Astrocyte of the cerebellum (primary cell): ENCODE results near the gene EPN1.

Experiments
- DNase-seq: peaks from one replicate; pipeline ENCODE4 v3.0.0-alpha.2; 2011; ENCODE audit warnings: low read depth
- H3K4me3 ChIP-seq: 2 replicates; pipeline ENCODE4 v1.5.1; 2011; ENCODE audit warnings: mild to moderate bottlenecking, low read depth, low read length, moderate library complexity
- in situ Hi-C: cut with HindIII; loops from 2 replicates; pipeline ENCODE4 v1.10.0; 2017; ENCODE audit warnings: low sequenced_read_pairs
- TF ChIP-seq, protein P1 (sequence below): IDR thresholded peaks from 2 replicates; pipeline ENCODE4 v1.5.1; 2012; ENCODE audit warnings: low read length, low read depth, moderate library complexity, mild to moderate bottlenecking; ENCODE audit errors: missing control alignments

The EPN1 gene

DNA sequence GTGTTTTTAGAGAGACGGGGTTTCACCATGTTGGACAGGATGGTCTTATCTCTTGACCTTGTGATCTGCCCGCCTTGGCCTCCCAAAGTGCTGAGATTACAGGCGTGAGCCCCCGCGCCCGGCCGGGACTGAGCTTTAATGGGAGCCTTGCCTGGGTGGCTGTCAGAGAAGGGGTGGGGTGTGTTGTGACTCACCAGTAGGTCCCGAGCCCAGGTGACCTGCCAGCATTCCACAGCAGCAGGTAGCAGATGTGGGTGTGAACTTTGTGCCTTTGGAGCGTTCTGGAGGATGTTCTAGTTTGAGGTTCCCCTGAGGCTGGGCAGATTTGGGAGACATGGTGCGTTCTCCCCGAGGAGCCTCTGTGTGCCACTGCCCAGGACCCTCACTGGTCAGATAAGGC is 7.1 kb upstream of the EPN1 start:
- TF ChIP-seq, protein P1, sequence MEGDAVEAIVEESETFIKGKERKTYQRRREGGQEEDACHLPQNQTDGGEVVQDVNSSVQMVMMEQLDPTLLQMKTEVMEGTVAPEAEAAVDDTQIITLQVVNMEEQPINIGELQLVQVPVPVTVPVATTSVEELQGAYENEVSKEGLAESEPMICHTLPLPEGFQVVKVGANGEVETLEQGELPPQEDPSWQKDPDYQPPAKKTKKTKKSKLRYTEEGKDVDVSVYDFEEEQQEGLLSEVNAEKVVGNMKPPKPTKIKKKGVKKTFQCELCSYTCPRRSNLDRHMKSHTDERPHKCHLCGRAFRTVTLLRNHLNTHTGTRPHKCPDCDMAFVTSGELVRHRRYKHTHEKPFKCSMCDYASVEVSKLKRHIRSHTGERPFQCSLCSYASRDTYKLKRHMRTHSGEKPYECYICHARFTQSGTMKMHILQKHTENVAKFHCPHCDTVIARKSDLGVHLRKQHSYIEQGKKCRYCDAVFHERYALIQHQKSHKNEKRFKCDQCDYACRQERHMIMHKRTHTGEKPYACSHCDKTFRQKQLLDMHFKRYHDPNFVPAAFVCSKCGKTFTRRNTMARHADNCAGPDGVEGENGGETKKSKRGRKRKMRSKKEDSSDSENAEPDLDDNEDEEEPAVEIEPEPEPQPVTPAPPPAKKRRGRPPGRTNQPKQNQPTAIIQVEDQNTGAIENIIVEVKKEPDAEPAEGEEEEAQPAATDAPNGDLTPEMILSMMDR = no peak

DNA sequence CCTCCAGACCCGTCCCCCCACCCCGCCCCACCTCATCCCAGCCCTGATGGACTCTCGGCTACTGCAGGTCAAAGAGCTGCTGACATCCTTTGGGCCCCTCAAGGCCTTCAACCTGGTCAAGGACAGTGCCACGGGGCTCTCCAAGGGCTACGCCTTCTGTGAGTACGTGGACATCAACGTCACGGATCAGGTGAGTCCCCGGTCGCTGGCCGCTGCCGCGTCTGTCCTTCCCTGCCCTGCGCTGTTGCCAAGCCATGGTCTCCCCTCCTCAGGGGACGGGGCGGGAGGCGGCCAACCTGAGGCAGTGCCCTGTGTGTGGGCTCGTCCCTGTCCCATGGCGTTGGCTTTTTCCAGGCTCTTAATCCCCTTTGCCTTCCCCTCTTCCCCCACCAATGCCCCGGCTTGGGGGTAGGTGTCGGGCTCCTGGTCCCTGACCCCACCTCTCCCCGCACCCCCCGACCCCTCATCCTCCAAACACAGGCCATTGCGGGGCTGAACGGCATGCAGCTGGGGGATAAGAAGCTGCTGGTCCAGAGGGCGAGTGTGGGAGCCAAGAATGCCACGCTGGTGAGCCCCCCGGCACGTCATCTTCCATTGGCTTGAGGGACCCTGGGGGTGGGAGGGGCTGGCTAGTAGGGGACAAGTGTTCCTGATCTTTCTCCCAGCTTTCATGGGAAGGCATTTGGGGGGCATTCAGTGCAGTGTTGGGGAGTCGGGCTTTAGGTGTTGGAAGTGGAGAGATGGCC is 6.2 kb upstream of the EPN1 start:
- no peak overlapping the region for H3K4me3 ChIP-seq
- in situ Hi-C loops = no loop called here
- TF ChIP-seq, protein P1 = no peak
- no peak for DNase-seq

More for the DNA sequence above, 7.1 kb upstream of the EPN1 start:
- H3K4me3 ChIP-seq = no peak overlapping the region
- no peak for DNase-seq
- in situ Hi-C loops = no loop called here

DNA sequence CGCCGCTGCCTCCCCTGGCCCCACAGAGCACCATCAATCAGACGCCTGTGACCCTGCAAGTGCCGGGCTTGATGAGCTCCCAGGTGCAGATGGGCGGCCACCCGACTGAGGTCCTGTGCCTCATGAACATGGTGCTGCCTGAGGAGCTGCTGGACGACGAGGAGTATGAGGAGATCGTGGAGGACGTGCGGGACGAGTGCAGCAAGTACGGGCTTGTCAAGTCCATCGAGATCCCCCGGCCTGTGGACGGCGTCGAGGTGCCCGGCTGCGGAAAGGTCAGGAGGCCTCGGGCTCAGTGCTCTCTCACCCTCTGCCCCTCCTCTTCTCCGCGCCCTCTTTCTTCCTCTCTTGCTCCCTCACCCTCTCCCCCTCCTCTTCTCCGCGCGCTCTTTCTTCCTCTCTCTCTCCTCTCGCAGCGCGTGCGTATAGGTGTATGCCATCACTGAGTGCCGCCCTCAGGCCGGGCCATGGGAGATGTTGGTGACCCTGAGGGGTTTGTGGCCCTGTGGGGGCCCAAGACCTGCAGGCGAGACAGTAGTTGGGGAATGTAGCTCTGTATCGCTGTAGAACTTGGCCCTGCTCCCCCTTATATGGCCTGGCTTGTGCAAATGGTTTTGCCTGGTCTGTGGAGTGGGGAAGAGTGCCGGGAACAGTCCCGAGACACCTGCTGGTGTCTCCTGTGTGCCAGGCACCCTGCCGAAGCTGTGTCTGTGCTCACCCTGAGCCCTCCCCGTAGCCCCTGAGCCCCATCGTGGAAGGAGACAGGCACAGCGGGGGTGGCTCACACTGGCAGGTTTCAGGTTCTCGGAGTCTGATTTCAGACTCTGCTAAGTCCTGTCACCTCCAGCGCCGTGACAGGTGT is 5.4 kb upstream of the EPN1 start:
- TF ChIP-seq, protein P1 = no peak
- no peak overlapping the region for H3K4me3 ChIP-seq
- no peak for DNase-seq
- in situ Hi-C loops = no loop called here

DNA sequence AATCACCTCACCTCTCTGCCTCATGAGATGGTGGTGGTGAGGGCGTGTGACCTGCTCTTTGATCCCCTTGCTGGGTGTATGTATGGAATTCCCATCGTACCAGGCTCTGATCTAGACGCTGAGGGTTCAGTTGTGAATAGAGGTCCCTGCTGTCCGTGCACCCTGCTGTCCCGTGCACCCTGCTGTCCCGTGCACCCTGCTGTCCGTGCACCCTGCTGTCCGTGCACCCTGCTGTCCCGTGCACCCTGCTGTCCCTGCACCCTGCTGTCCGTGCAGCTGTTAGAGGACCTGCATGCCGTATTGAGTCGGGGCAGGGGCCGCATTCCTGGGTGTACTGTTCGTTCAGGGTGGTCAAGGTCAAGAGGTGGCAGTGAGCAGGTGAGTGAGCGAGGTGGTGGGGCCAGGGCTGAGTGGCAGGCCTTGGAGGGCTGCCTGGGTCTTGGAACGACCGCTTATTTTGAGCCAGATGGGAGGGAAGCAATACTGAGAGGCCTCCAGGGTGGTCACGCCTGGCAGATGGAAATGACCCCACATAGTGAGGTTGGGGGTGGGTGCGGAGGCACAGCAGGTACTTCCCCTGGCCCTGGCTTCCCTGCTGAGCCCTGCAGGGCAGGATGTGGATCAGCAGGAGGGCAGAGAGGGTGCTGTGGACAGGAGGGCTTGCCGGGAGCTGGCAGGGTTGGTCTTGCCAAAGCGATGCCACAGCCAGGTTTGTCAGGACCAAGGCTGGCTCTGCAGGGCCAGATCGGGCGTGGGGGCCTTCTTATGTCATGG is 4.6 kb upstream of the EPN1 start:
- DNase-seq = no peak
- no peak overlapping the region for H3K4me3 ChIP-seq
- TF ChIP-seq, protein P1 = no peak
- in situ Hi-C loops = no loop called here

DNA sequence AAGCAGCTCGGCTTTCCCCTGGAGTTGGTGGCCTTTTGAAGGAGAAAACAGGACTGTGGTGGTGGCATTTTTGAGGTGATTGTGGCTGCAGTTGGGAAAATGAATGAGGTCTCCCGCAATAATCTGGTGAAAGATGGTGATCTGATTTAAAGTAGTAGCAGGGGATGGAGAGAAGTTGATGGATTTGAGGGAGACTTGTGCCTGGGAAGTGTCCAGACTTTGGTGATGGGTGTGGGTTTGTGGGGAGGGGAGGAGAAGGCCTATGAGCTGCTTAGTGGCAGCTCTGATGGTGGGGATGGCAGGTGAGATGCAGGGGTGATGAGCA is 4.0 kb upstream of the EPN1 start:
- TF ChIP-seq, protein P1 = no peak
- H3K4me3 ChIP-seq = no peak overlapping the region
- DNase-seq = no peak
- in situ Hi-C loops = no loop called here

DNA sequence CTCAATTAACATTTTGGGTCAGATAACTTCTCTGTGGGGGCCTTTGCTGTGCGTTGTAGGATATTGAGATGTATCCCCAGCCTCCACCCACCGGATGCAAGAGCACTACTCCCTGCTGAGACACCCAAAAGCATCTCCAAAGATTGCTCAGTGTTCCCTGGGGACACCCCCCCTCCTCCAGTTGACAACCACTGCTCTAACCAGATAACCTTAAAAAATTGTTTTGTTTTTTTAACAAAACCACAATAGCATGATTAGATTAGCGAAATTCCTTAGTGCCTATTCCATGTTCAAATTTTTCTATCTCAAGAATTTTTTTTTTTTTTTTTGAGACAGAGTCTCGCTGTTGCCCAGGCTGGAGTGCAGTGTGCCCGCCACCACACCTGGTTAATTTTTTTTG is 2.6 kb upstream of the EPN1 start:
- in situ Hi-C loops = no loop called here
- DNase-seq = no peak
- H3K4me3 ChIP-seq = no peak overlapping the region
- TF ChIP-seq, protein P1 = no peak
